Peyer's patch (tissue), 4 donors: Measurements from ENCODE around the gene RNF14. TPM values are rescaled to one million over a fixed set of nuclear protein-coding genes. Genes with fewer than 3 reads are reported as not detected.

Experiments
- DNase-seq, 3 donors: peaks; one replicate each; pipeline ENCODE4 v3.0.0-alpha.2; 2017 to 2019
- H3K27ac ChIP-seq, 4 donors: fragments of 200-600 bp; sonication (generic); one replicate each; pipeline ENCODE4 v1.5.1; 2016 to 2019
- H3K27me3 ChIP-seq, 2 donors: fragments of 200-600 bp; sonication (generic); one replicate each; pipeline ENCODE4 v1.5.1; 2019
- H3K36me3 ChIP-seq, 3 donors: fragments of 200-600 bp; sonication (generic); one replicate each; pipeline ENCODE4 v1.5.1; 2016 to 2019
- H3K4me1 ChIP-seq, 4 donors: fragments of 200-600 bp; sonication (generic); one replicate each; pipeline ENCODE4 v1.5.1; 2016 to 2019
- H3K4me3 ChIP-seq, 4 donors: fragments of 200-600 bp; sonication (generic); 1 replicate in 3 of 4; 2 replicates in 1 of 4; pipeline ENCODE4 v1.5.1; 2016 to 2019; ENCODE audit warnings: mild to moderate bottlenecking in 1 of 4
- H3K9me3 ChIP-seq, 4 donors: fragments of 200-600 bp; sonication (generic); one replicate each; pipeline ENCODE4 v1.5.1; 2016 to 2019; ENCODE audit warnings: mild to moderate bottlenecking in 1 of 4
- CTCF ChIP-seq, 6 experiments: fragments of 450-650 bp in 4 of 6; fragments of 200-600 bp in 2 of 6; sonication (generic) in 1 of 6; IDR thresholded peaks; one replicate each; pipeline ENCODE4 v1.5.1; 2017 to 2019; ENCODE audit warnings: antibody characterized with exemption in 6 of 6, mild to moderate bottlenecking in 3 of 6, moderate library complexity in 1 of 6
- POLR2A ChIP-seq, 2 donors: fragments of 450-650 bp; IDR thresholded peaks; one replicate each; pipeline ENCODE4 v1.5.1; 2017; ENCODE audit warnings: antibody characterized with exemption in 2 of 2, mild to moderate bottlenecking in 2 of 2, moderate library complexity in 2 of 2
- total RNA-seq, 4 donors: library from RNA; depleted of rRNA; stranded (reverse); fragments of >200 nt; gene quantifications; one replicate each; pipeline ENCODE4 v1.1.0, GENCODE V29; 2016

The RNF14 gene
- total RNA-seq, 4 donors from 2014 or later, result 20.6 to 37.8 (median 34.6) TPM

- TF ChIP-seq CTCF (IDR thresholded peaks at IDR 0.05) (no peak), POLR2A (IDR thresholded peaks at IDR 0.05) (peak in 1 of 2 donors; percentile 11)
- H3K4me3 ChIP-seq, result peak overlapping the region; percentile 53 to 86 (median 69)
- H3K27ac ChIP-seq, result peak overlapping the region; percentile 89 to 99 (median 98)
- DNase-seq, result peak in 2 of 3 donors; percentile 42 to 69
- no peaks in the 10 kb centered on the region for H3K27me3 ChIP-seq
- peaks cover 0 to 29% (median 0%) of the 10 kb centered on the region in 3 donors for H3K36me3 ChIP-seq
- H3K9me3 ChIP-seq, result no peaks in the 10 kb centered on the region
- peaks cover 0 to 33% (median 6%) of the 10 kb centered on the region in 4 donors for H3K4me1 ChIP-seq
Measured at GRCh38 chr5:141969783-141970771, 1.2 kb downstream of the RNF14 start.

GRCh38 chr5:141973871-141974595, 5.1 kb downstream of the RNF14 start:
- H3K9me3 ChIP-seq, result no peaks in the 10 kb centered on the region
- no peak overlapping the region for H3K4me3 ChIP-seq
- H3K4me1 ChIP-seq, result peaks cover 0 to 44% (median 7%) of the 10 kb centered on the region in 4 donors
- H3K27ac ChIP-seq, result peak overlapping the region in 1 of 4 donors; percentile 10
- TF ChIP-seq POLR2A (IDR thresholded peaks at IDR 0.05) (no peak), CTCF (IDR thresholded peaks at IDR 0.05) (no peak)
- peaks cover 0 to 49% (median 0%) of the 10 kb centered on the region in 3 donors for H3K36me3 ChIP-seq
- no peak for DNase-seq
- H3K27me3 ChIP-seq, result no peaks in the 10 kb centered on the region

- no peaks in the 10 kb centered on the region for H3K27me3 ChIP-seq
- no peak overlapping the region for H3K4me3 ChIP-seq
- DNase-seq, result no peak
- peaks cover 0 to 71% (median 0%) of the 10 kb centered on the region in 3 donors for H3K36me3 ChIP-seq
- peaks cover 0 to 27% (median 4%) of the 10 kb centered on the region in 4 donors for H3K4me1 ChIP-seq
- no peaks in the 10 kb centered on the region for H3K9me3 ChIP-seq
- H3K27ac ChIP-seq, result no peak overlapping the region
- TF ChIP-seq CTCF (IDR thresholded peaks at IDR 0.05) (no peak), POLR2A (IDR thresholded peaks at IDR 0.05) (no peak)
Measured at GRCh38 chr5:141976176-141976575, 7.3 kb downstream of the RNF14 start.

GRCh38 chr5:141978389-141978788, 9.5 kb downstream of the RNF14 start:
- Histone ChIP-seq H3K27me3 (no peaks in the 10 kb centered on the region), H3K4me3 (no peak overlapping the region), H3K27ac (peak overlapping the region in 1 of 4 donors; percentile 32), H3K36me3 (peaks cover 0 to 79% (median 3%) of the 10 kb centered on the region in 3 donors), H3K4me1 (peaks cover 0 to 23% (median 4%) of the 10 kb centered on the region in 4 donors), H3K9me3 (no peaks in the 10 kb centered on the region)
- no peak for DNase-seq
- TF ChIP-seq POLR2A (IDR thresholded peaks at IDR 0.05) (no peak), CTCF (IDR thresholded peaks at IDR 0.05) (no peak)

- H3K27me3 ChIP-seq, result no peaks in the 10 kb centered on the region
- H3K27ac ChIP-seq, result no peak overlapping the region
- no peak for TF ChIP-seq CTCF (IDR thresholded peaks at IDR 0.05)
- no peaks in the 10 kb centered on the region for H3K9me3 ChIP-seq
- no peak overlapping the region for H3K4me3 ChIP-seq
- peaks cover 0 to 95% (median 3%) of the 10 kb centered on the region in 3 donors for H3K36me3 ChIP-seq
- DNase-seq, result no peak
- H3K4me1 ChIP-seq, result peaks cover 0 to 8% (median 0%) of the 10 kb centered on the region in 4 donors
Measured at GRCh38 chr5:141982626-141983025, 13.7 kb downstream of the RNF14 start.
